ENCODE measurements around the gene CHRNA4. TPM values are rescaled to one million over a fixed set of nuclear protein-coding genes. Genes with fewer than 3 reads are reported as not detected.

Gene CHRNA4
- total RNA-seq, 2 donors from 2014 or later: not detected

- H3K4me3 ChIP-seq: no peak overlapping the region
- H3K27ac ChIP-seq: no peak overlapping the region
- no peaks in the 10 kb centered on the region for H3K27me3 ChIP-seq (replicated peaks; ENCODE audit: insufficient read depth)
- no peak for DNase-seq (ENCODE audit: low spot score)
- TF ChIP-seq CTCF (IDR thresholded peaks at IDR 0.05): no peak
- H3K9me3 ChIP-seq: no peaks in the 10 kb centered on the region
- no peak for ATAC-seq (ENCODE audit: insufficient number of reproducible peaks, low FRiP score, low read depth)
- no peaks in the 10 kb centered on the region for H3K36me3 ChIP-seq
- no peaks in the 10 kb centered on the region for H3K4me1 ChIP-seq (ENCODE audit: control insufficient read depth in 1 of 2, low read depth in 2 of 2)
These were observed 12.1 kb upstream of the CHRNA4 start for GRCh38 chr20:63372971-63373885.

GRCh38 chr20:63371291-63371865, 10.2 kb upstream of the CHRNA4 start:
- no peaks in the 10 kb centered on the region for H3K36me3 ChIP-seq
- no peaks in the 10 kb centered on the region for H3K27me3 ChIP-seq (replicated peaks; ENCODE audit: insufficient read depth)
- no peaks in the 10 kb centered on the region for H3K9me3 ChIP-seq
- no peak overlapping the region for H3K27ac ChIP-seq
- no peaks in the 10 kb centered on the region for H3K4me1 ChIP-seq (ENCODE audit: control insufficient read depth in 1 of 2, low read depth in 2 of 2)
- no peak for ATAC-seq (ENCODE audit: insufficient number of reproducible peaks, low FRiP score, low read depth)
- no peak overlapping the region for H3K4me3 ChIP-seq
- TF ChIP-seq CTCF (IDR thresholded peaks at IDR 0.05): no peak
- no peak for DNase-seq (ENCODE audit: low spot score)

GRCh38 chr20:63370618-63371187, 9.6 kb upstream of the CHRNA4 start:
- H3K4me1 ChIP-seq (ENCODE audit: control insufficient read depth in 1 of 2, low read depth in 2 of 2): no peaks in the 10 kb centered on the region
- H3K27me3 ChIP-seq (replicated peaks; ENCODE audit: insufficient read depth): no peaks in the 10 kb centered on the region
- no peak overlapping the region for H3K4me3 ChIP-seq
- TF ChIP-seq CTCF (IDR thresholded peaks at IDR 0.05): no peak
- H3K36me3 ChIP-seq: no peaks in the 10 kb centered on the region
- H3K9me3 ChIP-seq: no peaks in the 10 kb centered on the region
- DNase-seq (ENCODE audit: low spot score) (no peak), ATAC-seq (ENCODE audit: insufficient number of reproducible peaks, low FRiP score, low read depth) (no peak)
- H3K27ac ChIP-seq: no peak overlapping the region

- DNase-seq (ENCODE audit: low spot score): no peak
- Histone ChIP-seq H3K27ac (no peak overlapping the region), H3K27me3 (replicated peaks; ENCODE audit: insufficient read depth) (no peaks in the 10 kb centered on the region), H3K4me1 (ENCODE audit: control insufficient read depth in 1 of 2, low read depth in 2 of 2) (no peaks in the 10 kb centered on the region), H3K36me3 (no peaks in the 10 kb centered on the region), H3K9me3 (no peaks in the 10 kb centered on the region), H3K4me3 (no peak overlapping the region)
- no peak for ATAC-seq (ENCODE audit: insufficient number of reproducible peaks, low FRiP score, low read depth)
- no peak for TF ChIP-seq CTCF (IDR thresholded peaks at IDR 0.05)
These were observed 8.8 kb upstream of the CHRNA4 start for GRCh38 chr20:63369724-63370617.
